GM12878 (cell line): ENCODE results near the gene ADM.

Experiments
- CREM ChIP-seq: IDR thresholded peaks from 2 replicates; pipeline ENCODE4 v1.6.1; 2014; ENCODE audit warnings: antibody characterized with exemption, low read depth
- CTCF ChIP-seq, 3 experiments: IDR thresholded peaks in 2 of 3; conservative IDR thresholded peaks in 1 of 3; 2 replicates each; pipeline ENCODE4 v1.5.1; 2011; ENCODE audit warnings: low read depth in 3 of 3, low read length in 3 of 3, mild to moderate bottlenecking in 3 of 3, control low read depth in 2 of 3, moderate library complexity in 2 of 3, inconsistent platforms in 1 of 3, mixed read lengths in 1 of 3; ENCODE audit not compliant: control insufficient read depth in 2 of 3, insufficient read depth in 1 of 3; ENCODE audit errors: extremely low read depth in 1 of 3
- E4F1 ChIP-seq: fragments of 450-650 bp; IDR thresholded peaks from 2 replicates; pipeline ENCODE4 v1.6.1; 2018; ENCODE audit warnings: borderline replicate concordance, mild to moderate bottlenecking; ENCODE audit not compliant: partially characterized antibody
- EP300 ChIP-seq, 2 experiments: fragments of 150-350 bp in 1 of 2; IDR thresholded peaks; 2 replicates each; pipeline ENCODE4 v1.6.1; 2011 to 2012; ENCODE audit warnings: low read depth in 2 of 2, low read length in 2 of 2, borderline replicate concordance in 1 of 2, improper control_type of control experiment in 1 of 2, inconsistent platforms in 1 of 2; ENCODE audit not compliant: control insufficient read depth in 1 of 2
- JUND ChIP-seq: IDR thresholded peaks from 2 replicates; pipeline ENCODE4 v1.6.1; 2012; ENCODE audit warnings: low read depth, mild to moderate bottlenecking, low read length, improper control_type of control experiment, moderate library complexity
- MEF2A ChIP-seq: IDR thresholded peaks from 2 replicates; pipeline ENCODE4 v1.6.1; 2011; ENCODE audit warnings: low read depth, mild to moderate bottlenecking, low read length, moderate library complexity; ENCODE audit not compliant: insufficient read depth
- NR2C2 ChIP-seq: IDR thresholded peaks from 2 replicates; pipeline ENCODE4 v1.6.1; 2011; ENCODE audit warnings: borderline replicate concordance, low read depth; ENCODE audit not compliant: control insufficient read depth, insufficient read length
- POLR2A ChIP-seq: IDR thresholded peaks from 2 replicates; pipeline ENCODE4 v1.6.1; 2011; ENCODE audit warnings: low read depth, mild to moderate bottlenecking, low read length
- POLR2AphosphoS5 ChIP-seq: IDR thresholded peaks from 2 replicates; pipeline ENCODE4 v1.6.1; 2011; ENCODE audit warnings: mild to moderate bottlenecking, low read length, inconsistent platforms
- SKIL ChIP-seq: fragments of 450-650 bp; IDR thresholded peaks from 2 replicates; pipeline ENCODE4 v1.6.1; 2017; ENCODE audit warnings: mild to moderate bottlenecking, low read depth, inconsistent platforms; ENCODE audit not compliant: poor library complexity, severe bottlenecking
- SP1 ChIP-seq: IDR thresholded peaks from one replicate; pipeline ENCODE4 v1.6.1; 2011; ENCODE audit warnings: low read depth, low read length
- USF2 ChIP-seq: IDR thresholded peaks from 2 replicates; pipeline ENCODE4 v1.6.1; 2011; ENCODE audit warnings: low read depth, low read length, improper control_type of control experiment, borderline replicate concordance
- YBX1 ChIP-seq: fragments of 450-650 bp; IDR thresholded peaks from 2 replicates; pipeline ENCODE4 v1.6.1; 2016; ENCODE audit warnings: antibody characterized with exemption

- TF ChIP-seq NR2C2 (no peak), SP1 (no peak), E4F1 (no peak), CTCF (IDR thresholded peaks at IDR 0.05 in 2 of 3, conservative IDR thresholded peaks at IDR 0.05 in 1 of 3; ENCODE audit: control insufficient read depth in 2 of 3, extremely low read depth in 1 of 3, insufficient read depth in 1 of 3, low read depth in 3 of 3, low read length in 3 of 3) (no peak), SKIL (no peak), YBX1 (no peak), POLR2AphosphoS5 (no peak), POLR2A (no peak), EP300 (IDR thresholded peaks at IDR 0.05; ENCODE audit: borderline replicate concordance in 1 of 2, control insufficient read depth in 1 of 2, low read depth in 2 of 2, low read length in 2 of 2) (no peak), CREM (no peak), MEF2A (no peak), USF2 (no peak), JUND (no peak)
These were observed 51.3 kb downstream of the ADM start for GRCh38 chr11:10356161-10356560.
